ENCODE measurements around the gene STIMATE.

STIMATE gene

DNA sequence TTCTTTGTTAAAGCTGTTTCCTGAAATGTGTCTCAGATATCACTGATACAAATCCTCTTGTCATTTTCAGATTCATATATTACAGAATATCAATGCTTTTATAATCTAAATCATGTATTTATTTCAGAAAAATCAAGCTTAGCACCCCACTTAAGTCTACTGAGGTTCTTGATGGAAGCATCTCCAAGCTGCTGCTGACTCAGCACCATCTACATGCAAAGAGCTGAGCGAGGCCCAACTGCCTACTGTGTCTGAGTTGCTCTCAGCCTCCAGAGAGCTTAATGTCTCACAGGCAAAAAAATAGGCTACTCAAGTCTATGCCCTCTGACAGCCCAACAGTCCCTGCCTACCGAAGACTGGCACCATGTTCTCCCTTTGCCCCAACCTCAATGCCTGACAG, 29.2 kb upstream of the STIMATE start:
- no peak overlapping the region for H3K27ac ChIP-seq
- TF ChIP-seq, protein P1, sequence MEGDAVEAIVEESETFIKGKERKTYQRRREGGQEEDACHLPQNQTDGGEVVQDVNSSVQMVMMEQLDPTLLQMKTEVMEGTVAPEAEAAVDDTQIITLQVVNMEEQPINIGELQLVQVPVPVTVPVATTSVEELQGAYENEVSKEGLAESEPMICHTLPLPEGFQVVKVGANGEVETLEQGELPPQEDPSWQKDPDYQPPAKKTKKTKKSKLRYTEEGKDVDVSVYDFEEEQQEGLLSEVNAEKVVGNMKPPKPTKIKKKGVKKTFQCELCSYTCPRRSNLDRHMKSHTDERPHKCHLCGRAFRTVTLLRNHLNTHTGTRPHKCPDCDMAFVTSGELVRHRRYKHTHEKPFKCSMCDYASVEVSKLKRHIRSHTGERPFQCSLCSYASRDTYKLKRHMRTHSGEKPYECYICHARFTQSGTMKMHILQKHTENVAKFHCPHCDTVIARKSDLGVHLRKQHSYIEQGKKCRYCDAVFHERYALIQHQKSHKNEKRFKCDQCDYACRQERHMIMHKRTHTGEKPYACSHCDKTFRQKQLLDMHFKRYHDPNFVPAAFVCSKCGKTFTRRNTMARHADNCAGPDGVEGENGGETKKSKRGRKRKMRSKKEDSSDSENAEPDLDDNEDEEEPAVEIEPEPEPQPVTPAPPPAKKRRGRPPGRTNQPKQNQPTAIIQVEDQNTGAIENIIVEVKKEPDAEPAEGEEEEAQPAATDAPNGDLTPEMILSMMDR (conservative IDR thresholded peaks at IDR 0.05): no peak
- TF ChIP-seq ZFX (IDR thresholded peaks at IDR 0.05): no peak

DNA sequence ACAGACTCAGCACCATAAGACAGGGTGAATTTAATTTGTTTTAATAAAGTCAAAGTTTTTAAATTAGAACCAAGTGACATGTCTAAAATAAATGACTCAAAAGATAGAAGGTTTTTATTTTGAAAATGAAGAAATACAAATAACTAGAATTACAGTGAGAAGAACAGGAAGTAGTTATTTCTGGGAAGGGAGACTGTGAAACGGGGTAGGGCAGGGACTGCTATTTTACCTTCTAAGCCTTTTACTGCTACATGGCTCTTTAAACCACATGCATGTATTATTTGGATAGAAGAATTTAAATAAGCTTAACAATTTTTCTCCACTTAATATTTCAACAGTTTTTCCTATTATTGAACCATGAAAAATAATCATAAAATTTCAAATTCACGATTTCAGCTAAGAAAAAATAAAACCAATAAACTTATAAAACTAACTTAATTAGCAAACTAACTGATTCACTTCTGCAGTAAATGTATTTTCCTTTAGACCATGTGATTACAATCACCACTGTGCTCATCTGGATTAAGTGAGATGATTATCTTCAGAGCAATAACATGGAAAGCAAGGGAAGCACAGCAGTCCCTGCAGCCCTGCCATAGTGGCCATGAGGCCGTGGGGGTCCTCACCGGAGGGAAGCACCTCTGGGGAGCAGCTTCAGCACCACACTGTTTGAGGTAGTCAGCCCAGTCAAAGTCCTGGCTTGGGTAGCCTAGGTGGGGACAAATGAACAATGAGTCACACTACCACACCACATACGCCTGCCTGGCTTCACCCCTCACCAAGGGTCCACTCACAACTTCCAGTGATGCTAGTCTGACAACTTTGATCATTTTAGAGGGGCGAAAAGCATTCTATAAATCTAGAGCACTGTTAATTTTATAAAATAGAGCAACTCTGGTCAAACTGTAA, 28.3 kb upstream of the STIMATE start:
- no peak overlapping the region for H3K27ac ChIP-seq
- TF ChIP-seq, protein P1 (conservative IDR thresholded peaks at IDR 0.05): no peak
- TF ChIP-seq ZFX (IDR thresholded peaks at IDR 0.05): no peak

DNA sequence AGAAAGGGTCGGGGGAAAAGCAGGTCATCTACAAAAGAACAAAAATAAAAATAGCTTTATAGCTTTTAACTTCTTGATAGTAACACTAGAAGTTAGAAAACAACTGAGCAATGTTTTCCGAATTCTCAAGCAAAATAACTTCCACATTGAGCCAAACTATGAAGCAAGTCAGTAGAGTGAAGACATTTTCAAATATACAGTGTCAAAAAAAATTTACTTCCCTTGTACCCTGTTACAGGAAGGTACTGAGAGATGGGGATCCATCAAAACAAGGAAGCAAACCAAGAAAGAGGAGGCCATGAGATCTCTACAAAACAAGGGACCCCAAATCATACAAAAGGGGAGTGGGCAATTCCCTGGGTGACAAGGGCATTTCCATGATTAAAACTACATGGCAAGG, 26.6 kb upstream of the STIMATE start:
- TF ChIP-seq ZFX (IDR thresholded peaks at IDR 0.05): no peak
- TF ChIP-seq, protein P1 (conservative IDR thresholded peaks at IDR 0.05): no peak

DNA sequence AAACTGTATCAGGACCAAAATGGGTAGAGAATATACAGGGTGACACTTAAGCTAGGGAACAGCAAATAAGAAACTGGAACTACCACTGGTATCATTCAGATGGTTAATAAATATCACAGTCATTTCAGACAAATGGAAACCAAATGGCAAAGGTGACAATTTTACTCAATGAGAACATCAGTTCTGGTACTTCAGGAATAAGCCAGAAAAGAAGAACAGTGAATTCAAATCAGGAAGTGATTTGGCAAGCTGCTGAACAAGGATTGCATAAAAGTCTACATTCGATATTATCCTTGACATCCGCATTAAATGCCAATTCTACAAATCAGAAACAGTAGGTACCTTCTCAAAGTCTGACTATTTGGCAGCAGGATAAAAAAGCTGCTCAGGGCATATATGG, 23.5 kb upstream of the STIMATE start:
- TF ChIP-seq ZFX (IDR thresholded peaks at IDR 0.05): no peak
- TF ChIP-seq, protein P1 (conservative IDR thresholded peaks at IDR 0.05): no peak
- H3K27ac ChIP-seq: no peak overlapping the region

More for the DNA sequence above, 26.6 kb upstream of the STIMATE start:
- no peak overlapping the region for H3K27ac ChIP-seq

DNA sequence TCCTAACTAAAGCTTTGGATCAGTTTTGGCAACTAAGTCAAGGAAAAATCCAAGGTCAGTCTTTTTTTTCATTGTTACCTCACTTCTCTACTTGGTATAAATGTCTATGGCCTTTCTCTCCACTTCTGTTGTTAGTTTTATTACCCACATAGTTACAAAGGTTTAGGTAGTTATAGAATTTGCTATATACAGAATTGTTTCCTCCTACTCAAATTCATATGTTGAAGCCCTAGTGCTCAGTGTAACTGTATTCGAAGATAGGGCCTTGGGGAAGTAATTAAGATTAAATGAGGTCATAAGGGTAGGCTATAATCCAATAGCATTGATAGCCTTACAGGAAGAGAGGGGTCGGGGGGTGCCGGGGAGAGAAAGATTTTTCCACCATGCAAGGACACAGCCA, 19.7 kb upstream of the STIMATE start:
- no peak overlapping the region for H3K27ac ChIP-seq
- TF ChIP-seq, protein P1 (conservative IDR thresholded peaks at IDR 0.05): no peak
- no peak for TF ChIP-seq ZFX (IDR thresholded peaks at IDR 0.05)

DNA sequence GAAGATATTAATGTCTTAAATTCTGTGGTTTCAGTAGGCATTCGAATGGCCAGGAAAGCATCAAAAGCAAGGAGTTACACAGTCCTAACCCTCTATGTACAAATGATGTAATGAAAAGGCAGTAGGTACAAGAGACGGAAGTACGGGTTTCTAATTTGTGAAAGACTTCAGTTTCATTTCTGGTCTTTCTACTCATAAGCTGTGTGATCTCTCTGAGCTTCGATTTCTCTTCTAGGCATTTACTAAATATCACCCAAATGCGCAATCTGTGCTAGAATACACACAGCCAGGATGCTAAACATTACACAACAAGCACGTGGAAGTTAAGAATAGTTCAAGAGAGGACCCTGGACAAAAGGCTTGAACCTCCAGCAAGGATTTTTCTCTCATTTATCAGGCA, 17.9 kb upstream of the STIMATE start:
- no peak overlapping the region for H3K27ac ChIP-seq
- TF ChIP-seq ZFX (IDR thresholded peaks at IDR 0.05): no peak
- TF ChIP-seq, protein P1 (conservative IDR thresholded peaks at IDR 0.05): no peak

DNA sequence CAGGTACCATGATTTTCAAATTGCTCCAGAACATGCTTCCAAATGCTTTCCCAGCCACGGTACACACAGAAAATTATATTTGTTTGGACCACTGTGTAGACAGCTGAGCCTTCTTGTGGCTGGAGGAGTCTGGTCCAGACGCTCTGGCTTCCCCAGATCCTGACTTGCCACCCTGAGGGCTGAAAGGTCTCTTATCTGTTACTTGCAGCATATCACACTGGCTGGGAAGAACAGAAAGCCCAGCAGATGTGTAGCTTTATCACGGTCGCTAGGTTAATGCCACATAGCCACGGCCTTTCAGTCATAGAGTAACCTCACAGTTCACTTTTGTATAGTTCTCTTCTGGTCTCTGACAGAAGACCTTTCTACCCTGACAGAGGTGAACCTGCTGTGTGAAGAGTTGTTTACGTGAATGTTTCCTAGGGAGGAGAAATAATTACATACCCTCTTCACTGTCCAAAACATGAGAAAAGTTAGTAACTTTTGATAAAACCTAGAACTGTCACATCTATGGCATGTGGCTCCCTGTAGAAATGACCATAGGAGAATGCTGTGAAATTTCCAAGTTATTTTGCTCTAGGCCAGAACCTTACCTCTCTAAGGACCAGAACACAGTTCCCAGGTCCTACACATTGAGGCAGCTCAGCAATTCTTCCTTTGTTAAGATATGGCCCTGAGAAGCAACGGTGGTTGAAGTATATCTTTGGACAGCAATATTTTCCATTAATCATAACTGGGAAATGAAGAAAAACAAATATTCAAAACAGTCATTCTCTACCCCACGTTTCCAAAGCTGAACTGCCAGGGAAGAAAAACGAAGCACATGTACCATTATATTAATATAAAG, 15.8 kb upstream of the STIMATE start:
- TF ChIP-seq, protein P1 (conservative IDR thresholded peaks at IDR 0.05): no peak
- no peak for TF ChIP-seq ZFX (IDR thresholded peaks at IDR 0.05)
- H3K27ac ChIP-seq: no peak overlapping the region
